Measurements from ENCODE around the gene KRAS.
A peak's percentile ranks its signal among the peaks of the same experiment; 100 is the strongest.

Gene KRAS

GRCh38 chr12:25256826-25257225 is 6.1 kb upstream of the KRAS start:
- no peak for DNase-seq (ENCODE audit: low read depth in 2 of 2, low spot score in 1 of 2)

DNA sequence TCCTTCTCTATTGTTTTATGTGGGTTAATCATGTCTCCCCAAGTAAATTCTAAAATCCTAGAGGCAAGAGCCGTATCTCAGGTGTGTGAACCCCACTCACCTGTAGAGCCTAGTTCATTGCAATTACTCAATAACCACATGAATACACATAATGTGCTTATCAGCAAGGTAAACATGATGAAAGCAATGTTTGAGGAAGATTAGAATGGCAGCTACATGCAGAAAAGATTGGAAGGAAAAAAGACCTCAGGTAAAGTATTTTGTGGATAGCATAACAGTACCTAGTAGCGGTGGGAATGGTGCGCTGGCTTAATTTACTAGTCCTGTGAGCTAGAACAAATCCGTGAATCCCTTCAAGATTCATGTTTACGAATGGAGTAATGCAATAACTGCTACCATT is 5.3 kb upstream of the KRAS start:
- no peak for DNase-seq (ENCODE audit: low read depth in 2 of 2, low spot score in 1 of 2)

DNA sequence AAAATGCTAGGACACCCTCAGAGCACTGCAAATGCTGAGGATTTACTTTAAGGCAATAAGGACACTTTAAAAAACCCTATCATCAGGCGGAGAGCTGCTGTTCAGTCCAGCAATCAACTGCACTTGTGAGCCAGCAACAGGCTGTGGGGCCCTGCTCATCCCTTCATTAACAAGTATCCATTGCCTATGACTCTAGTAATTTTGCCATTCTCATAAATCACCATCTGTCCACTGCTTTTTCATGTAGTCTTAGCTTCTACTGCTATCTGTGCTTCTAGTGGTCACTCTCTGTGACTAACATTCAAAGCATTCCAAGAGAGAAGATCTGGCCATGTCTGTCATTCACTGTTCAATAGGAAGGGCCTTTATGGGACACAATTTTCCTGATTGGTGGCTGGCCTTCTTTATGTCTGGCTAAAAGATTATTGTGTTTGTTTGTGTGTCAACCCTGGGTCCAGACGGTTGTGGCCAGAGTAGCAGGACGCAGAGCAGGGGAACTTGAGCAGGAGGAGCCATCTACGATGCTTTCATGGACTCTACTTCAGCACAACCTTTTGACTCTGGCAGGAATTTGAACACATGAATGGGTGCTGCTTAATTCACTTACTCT is 3.6 kb upstream of the KRAS start:
- DNase-seq (ENCODE audit: low read depth in 2 of 2, low spot score in 1 of 2) = no peak

GRCh38 chr12:25253371-25254068 is 2.8 kb upstream of the KRAS start:
- DNase-seq (ENCODE audit: low read depth in 2 of 2, low spot score in 1 of 2) = no peak

- DNase-seq (ENCODE audit: low read depth in 2 of 2, low spot score in 1 of 2) = no peak
These were observed 2.2 kb upstream of the KRAS start for GRCh38 chr12:25252946-25253345.

DNA sequence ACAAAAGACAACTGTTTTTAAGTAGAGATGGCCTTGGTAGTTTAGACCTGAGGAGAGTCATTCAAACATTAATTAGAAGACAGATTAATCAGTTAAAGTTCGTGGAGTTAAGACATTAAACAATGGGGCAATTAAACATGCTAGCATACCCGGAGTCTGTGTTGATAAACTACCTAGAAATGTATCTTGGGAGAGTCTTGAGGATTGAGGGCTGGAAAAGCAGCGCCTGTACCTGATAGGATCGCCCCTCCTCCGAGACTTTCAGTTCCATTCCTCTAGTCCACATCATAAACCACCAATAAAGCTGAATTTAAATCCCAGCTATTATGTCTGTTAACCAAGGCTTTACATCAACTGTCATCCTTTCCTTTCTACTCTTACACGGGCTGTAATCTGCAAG is 1.0 kb upstream of the KRAS start:
- DNase-seq (ENCODE audit: low read depth in 2 of 2, low spot score in 1 of 2) = no peak

GRCh38 chr12:25249931-25250738 is 594 bp downstream of the KRAS start:
- peak in 1 of 2 donors; percentile 23 for DNase-seq (ENCODE audit: low read depth in 2 of 2, low spot score in 1 of 2)

GRCh38 chr12:25248732-25249131 is 2.0 kb downstream of the KRAS start:
- no peak for DNase-seq (ENCODE audit: low read depth in 2 of 2, low spot score in 1 of 2)

DNA sequence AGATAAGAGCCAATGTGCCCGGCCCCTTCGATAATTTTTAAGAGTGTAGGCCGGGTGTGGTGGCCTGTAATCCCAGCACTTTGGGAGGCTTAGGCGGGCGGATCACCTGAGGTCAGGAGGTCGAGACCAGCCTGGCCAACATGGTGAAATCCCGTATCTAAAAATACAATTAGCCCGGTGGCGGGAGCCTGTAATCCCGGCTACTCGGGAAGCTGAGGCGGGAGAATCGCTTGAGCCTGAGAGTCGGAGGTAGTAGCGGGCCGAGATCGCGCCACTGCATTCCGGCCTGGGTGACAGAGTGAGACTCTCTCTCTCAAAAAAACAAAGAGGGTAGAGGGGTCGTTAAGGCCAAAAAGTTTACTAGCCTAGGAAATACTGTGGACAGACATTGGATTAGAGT is 2.6 kb downstream of the KRAS start:
- DNase-seq (ENCODE audit: low read depth in 2 of 2, low spot score in 1 of 2) = no peak

- no peak for DNase-seq (ENCODE audit: low read depth in 2 of 2, low spot score in 1 of 2)
These were observed 5.2 kb downstream of the KRAS start for GRCh38 chr12:25245491-25245890.

- no peak for DNase-seq (ENCODE audit: low read depth in 2 of 2, low spot score in 1 of 2)
These were observed 7.1 kb downstream of the KRAS start for GRCh38 chr12:25243680-25243990.

GRCh38 chr12:25242981-25243679 is 7.6 kb downstream of the KRAS start:
- DNase-seq (ENCODE audit: low read depth in 2 of 2, low spot score in 1 of 2) = no peak

GRCh38 chr12:25241167-25242020 is 9.3 kb downstream of the KRAS start:
- DNase-seq (ENCODE audit: low read depth in 2 of 2, low spot score in 1 of 2) = no peak

DNA sequence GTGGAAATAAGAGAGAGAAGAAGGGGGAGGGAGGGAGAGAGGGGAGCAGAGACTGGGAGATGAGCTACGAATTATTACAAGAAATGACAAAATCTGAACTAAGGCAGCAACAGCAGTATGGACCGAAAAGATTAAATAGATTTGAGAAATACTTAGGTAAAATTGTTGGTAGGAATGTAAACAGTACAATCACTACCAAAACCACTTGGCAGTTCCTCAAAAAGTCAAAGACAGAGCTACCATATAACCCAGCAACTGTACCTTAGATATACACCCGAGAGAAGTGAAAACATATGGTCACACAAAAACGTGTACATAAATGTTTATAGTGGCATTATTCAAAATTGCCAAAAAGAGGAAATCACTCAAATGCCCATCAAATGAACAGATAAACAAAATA is 14.1 kb downstream of the KRAS start:
- no peak for DNase-seq (ENCODE audit: low read depth in 2 of 2, low spot score in 1 of 2)

GRCh38 chr12:25236190-25236589 is 14.5 kb downstream of the KRAS start:
- no peak for DNase-seq (ENCODE audit: low read depth in 2 of 2, low spot score in 1 of 2)

GRCh38 chr12:25213338-25213737 is 37.4 kb downstream of the KRAS start:
- no peak for DNase-seq (ENCODE audit: low read depth in 2 of 2, low spot score in 1 of 2)

DNA sequence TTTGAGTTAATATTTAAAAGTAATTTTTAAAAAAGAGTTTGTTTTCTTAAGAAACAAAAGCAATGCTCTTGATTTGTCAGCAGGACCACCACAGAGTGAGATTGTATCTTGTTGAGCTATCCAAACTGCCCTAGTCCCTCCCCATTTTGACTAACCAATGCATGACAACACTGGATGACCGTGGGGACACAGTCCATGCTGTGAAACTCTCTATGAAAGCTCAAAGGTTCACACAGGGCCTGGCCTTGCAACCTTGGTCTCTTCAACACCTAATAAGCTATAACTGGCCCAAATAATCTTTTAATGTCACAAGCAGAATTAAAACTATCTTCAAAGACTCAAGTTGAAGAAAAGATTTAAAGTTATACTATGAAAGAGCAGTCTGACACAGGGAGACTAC is 42.2 kb downstream of the KRAS start:
- no peak for DNase-seq (ENCODE audit: low read depth in 2 of 2, low spot score in 1 of 2)

GRCh38 chr12:25207846-25208245 is 42.9 kb downstream of the KRAS start:
- DNase-seq (ENCODE audit: low read depth in 2 of 2, low spot score in 1 of 2) = no peak

GRCh38 chr12:25207411-25207810 is 43.3 kb downstream of the KRAS start:
- DNase-seq (ENCODE audit: low read depth in 2 of 2, low spot score in 1 of 2) = no peak

DNA sequence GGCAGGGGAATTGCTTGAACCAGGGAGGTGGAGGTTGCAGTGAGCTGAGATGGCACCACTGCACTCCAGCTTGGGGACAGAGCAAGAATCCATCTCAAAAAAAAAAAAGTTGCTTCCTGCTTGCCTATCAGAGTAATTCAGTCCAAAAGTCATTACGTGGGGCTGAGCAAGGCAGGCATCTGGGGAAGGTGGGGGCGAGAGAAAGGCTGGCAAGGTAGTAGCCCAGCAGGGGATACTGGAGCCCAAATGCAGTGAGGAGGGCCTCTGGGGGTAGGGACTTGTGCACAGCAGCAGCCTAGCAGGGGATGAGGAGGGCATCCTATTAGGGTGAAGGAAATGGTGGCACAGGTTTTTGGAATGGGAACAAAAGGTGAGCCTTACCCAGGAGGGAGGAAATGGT is 48.6 kb downstream of the KRAS start:
- DNase-seq (ENCODE audit: low read depth in 2 of 2, low spot score in 1 of 2) = no peak

DNA sequence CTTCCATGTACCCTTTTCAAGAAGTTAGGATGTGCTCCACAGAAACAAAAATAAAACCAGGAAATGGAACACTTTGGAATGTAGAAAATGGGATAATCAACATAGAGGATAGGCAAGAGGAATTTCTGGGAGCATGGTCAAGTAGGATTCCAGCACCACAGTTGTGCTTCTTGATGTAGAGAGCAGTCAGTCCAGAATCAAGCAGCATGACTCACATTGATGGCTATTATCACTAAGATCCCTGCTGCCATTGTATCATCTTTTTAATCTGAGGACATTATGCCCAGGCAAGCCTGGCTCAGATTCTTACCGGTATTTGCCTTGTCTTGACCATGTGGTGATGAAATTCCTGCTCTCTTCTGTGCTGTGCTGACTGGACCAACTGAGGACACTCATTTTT is 50.0 kb downstream of the KRAS start:
- DNase-seq (ENCODE audit: low read depth in 2 of 2, low spot score in 1 of 2) = no peak

Data from stimulated activated CD8-positive, alpha-beta memory T cell treated with anti-CD3 and anti-CD28 coated beads, Interleukin-4, amount 100 ng/mL, for 4 hours (primary cell).